ENCODE data around the gene DNMT3B. TPM values are rescaled to one million over a fixed set of nuclear protein-coding genes. Genes with fewer than 3 reads are reported as not detected.

DNMT3B gene
- total and polyA plus RNA-seq, 2 donors, result 1.3 to 2.7 TPM

- Histone ChIP-seq H3K36me3 (ENCODE audit: control insufficient read depth in 2 of 2, insufficient read depth in 2 of 2, low read length in 1 of 2) (peaks cover 38 to 70% of the 10 kb centered on the region in 2 donors), H3K27ac (ENCODE audit: low read depth in 1 of 2, low read length in 1 of 2) (no peak overlapping the region), H3K27me3 (ENCODE audit: control insufficient read depth in 2 of 2, insufficient read depth in 1 of 2, low read length in 1 of 2) (no peaks in the 10 kb centered on the region)
Measured at GRCh38 chr20:32829311-32830005, 67.3 kb downstream of the DNMT3B start.

GRCh38 chr20:32830437-32830836, 68.3 kb downstream of the DNMT3B start:
- no peaks in the 10 kb centered on the region for H3K9me3 ChIP-seq (ENCODE audit: control insufficient read depth in 2 of 2, insufficient read depth in 1 of 2, low read length in 1 of 2)
- H3K36me3 ChIP-seq (ENCODE audit: control insufficient read depth in 2 of 2, insufficient read depth in 2 of 2, low read length in 1 of 2), result peaks cover 44 to 76% of the 10 kb centered on the region in 2 donors
- H3K4me3 ChIP-seq (ENCODE audit: low read length in 2 of 2), result no peak overlapping the region
- DNase-seq (ENCODE audit: low read depth in 6 of 9, low spot score in 9 of 9), result peak in 1 of 9 donors; percentile 29
- H3K27ac ChIP-seq (ENCODE audit: low read depth in 1 of 2, low read length in 1 of 2), result no peak overlapping the region
- 95% methylated on average over 3 of the region's 3 CpGs for WGBS
- H3K27me3 ChIP-seq (ENCODE audit: control insufficient read depth in 2 of 2, insufficient read depth in 1 of 2, low read length in 1 of 2), result no peaks in the 10 kb centered on the region
- peaks cover 0 to 4% of the 10 kb centered on the region in 2 donors for H3K4me1 ChIP-seq (ENCODE audit: control insufficient read depth in 2 of 2, insufficient read depth in 2 of 2, low read length in 2 of 2)

More at GRCh38 chr20:32829311-32830005, 67.3 kb downstream of the DNMT3B start:
- peaks cover 0 to 4% of the 10 kb centered on the region in 2 donors for H3K4me1 ChIP-seq (ENCODE audit: control insufficient read depth in 2 of 2, insufficient read depth in 2 of 2, low read length in 2 of 2)
- no peak for DNase-seq (ENCODE audit: low read depth in 6 of 9, low spot score in 9 of 9)
- no peak overlapping the region for H3K4me3 ChIP-seq (ENCODE audit: low read length in 2 of 2)
- no peaks in the 10 kb centered on the region for H3K9me3 ChIP-seq (ENCODE audit: control insufficient read depth in 2 of 2, insufficient read depth in 1 of 2, low read length in 1 of 2)
- 96% methylated on average over 3 of the region's 3 CpGs for WGBS

- H3K36me3 ChIP-seq (ENCODE audit: control insufficient read depth in 2 of 2, insufficient read depth in 2 of 2, low read length in 1 of 2), result peaks cover 48 to 77% of the 10 kb centered on the region in 2 donors
Measured at GRCh38 chr20:32831982-32832381, 69.8 kb downstream of the DNMT3B start.

GRCh38 chr20:32832664-32833063, 70.5 kb downstream of the DNMT3B start:
- H3K27ac ChIP-seq (ENCODE audit: low read depth in 1 of 2, low read length in 1 of 2), result no peak overlapping the region
- no peaks in the 10 kb centered on the region for H3K9me3 ChIP-seq (ENCODE audit: control insufficient read depth in 2 of 2, insufficient read depth in 1 of 2, low read length in 1 of 2)
- peaks cover 0 to 4% of the 10 kb centered on the region in 2 donors for H3K4me1 ChIP-seq (ENCODE audit: control insufficient read depth in 2 of 2, insufficient read depth in 2 of 2, low read length in 2 of 2)
- H3K36me3 ChIP-seq (ENCODE audit: control insufficient read depth in 2 of 2, insufficient read depth in 2 of 2, low read length in 1 of 2), result peaks cover 54 to 79% of the 10 kb centered on the region in 2 donors
- WGBS, result 89% methylated on average over 11 of the region's 11 CpGs
- no peaks in the 10 kb centered on the region for H3K27me3 ChIP-seq (ENCODE audit: control insufficient read depth in 2 of 2, insufficient read depth in 1 of 2, low read length in 1 of 2)
- no peak for DNase-seq (ENCODE audit: low read depth in 6 of 9, low spot score in 9 of 9)
- no peak overlapping the region for H3K4me3 ChIP-seq (ENCODE audit: low read length in 2 of 2)

More at GRCh38 chr20:32831982-32832381, 69.8 kb downstream of the DNMT3B start:
- peaks cover 0 to 4% of the 10 kb centered on the region in 2 donors for H3K4me1 ChIP-seq (ENCODE audit: control insufficient read depth in 2 of 2, insufficient read depth in 2 of 2, low read length in 2 of 2)
- WGBS, result 97% methylated on average over 5 of the region's 5 CpGs
- DNase-seq (ENCODE audit: low read depth in 6 of 9, low spot score in 9 of 9), result no peak
- H3K27me3 ChIP-seq (ENCODE audit: control insufficient read depth in 2 of 2, insufficient read depth in 1 of 2, low read length in 1 of 2), result no peaks in the 10 kb centered on the region
- no peak overlapping the region for H3K27ac ChIP-seq (ENCODE audit: low read depth in 1 of 2, low read length in 1 of 2)
- H3K9me3 ChIP-seq (ENCODE audit: control insufficient read depth in 2 of 2, insufficient read depth in 1 of 2, low read length in 1 of 2), result no peaks in the 10 kb centered on the region
- H3K4me3 ChIP-seq (ENCODE audit: low read length in 2 of 2), result no peak overlapping the region

- H3K9me3 ChIP-seq (ENCODE audit: control insufficient read depth in 2 of 2, insufficient read depth in 1 of 2, low read length in 1 of 2), result no peaks in the 10 kb centered on the region
- H3K27ac ChIP-seq (ENCODE audit: low read depth in 1 of 2, low read length in 1 of 2), result no peak overlapping the region
- H3K36me3 ChIP-seq (ENCODE audit: control insufficient read depth in 2 of 2, insufficient read depth in 2 of 2, low read length in 1 of 2), result peaks cover 63 to 80% of the 10 kb centered on the region in 2 donors
- no peak for DNase-seq (ENCODE audit: low read depth in 6 of 9, low spot score in 9 of 9)
- no peaks in the 10 kb centered on the region for H3K27me3 ChIP-seq (ENCODE audit: control insufficient read depth in 2 of 2, insufficient read depth in 1 of 2, low read length in 1 of 2)
- H3K4me3 ChIP-seq (ENCODE audit: low read length in 2 of 2), result no peak overlapping the region
- H3K4me1 ChIP-seq (ENCODE audit: control insufficient read depth in 2 of 2, insufficient read depth in 2 of 2, low read length in 2 of 2), result peaks cover 0 to 3% of the 10 kb centered on the region in 2 donors
Measured at GRCh38 chr20:32834972-32835371, 72.8 kb downstream of the DNMT3B start.

GRCh38 chr20:32837157-32837556, 75.0 kb downstream of the DNMT3B start:
- WGBS, result 100% methylated on average over 1 of the region's 1 CpG
- DNase-seq (ENCODE audit: low read depth in 6 of 9, low spot score in 9 of 9), result no peak
- H3K4me1 ChIP-seq (ENCODE audit: control insufficient read depth in 2 of 2, insufficient read depth in 2 of 2, low read length in 2 of 2), result peaks cover 0 to 5% of the 10 kb centered on the region in 2 donors
- no peak overlapping the region for H3K27ac ChIP-seq (ENCODE audit: low read depth in 1 of 2, low read length in 1 of 2)
- no peaks in the 10 kb centered on the region for H3K9me3 ChIP-seq (ENCODE audit: control insufficient read depth in 2 of 2, insufficient read depth in 1 of 2, low read length in 1 of 2)
- no peak overlapping the region for H3K4me3 ChIP-seq (ENCODE audit: low read length in 2 of 2)
- no peaks in the 10 kb centered on the region for H3K27me3 ChIP-seq (ENCODE audit: control insufficient read depth in 2 of 2, insufficient read depth in 1 of 2, low read length in 1 of 2)
- H3K36me3 ChIP-seq (ENCODE audit: control insufficient read depth in 2 of 2, insufficient read depth in 2 of 2, low read length in 1 of 2), result peaks cover 79 to 87% of the 10 kb centered on the region in 2 donors

- peaks cover 0 to 5% of the 10 kb centered on the region in 2 donors for H3K4me1 ChIP-seq (ENCODE audit: control insufficient read depth in 2 of 2, insufficient read depth in 2 of 2, low read length in 2 of 2)
- peaks cover 87 to 89% of the 10 kb centered on the region in 2 donors for H3K36me3 ChIP-seq (ENCODE audit: control insufficient read depth in 2 of 2, insufficient read depth in 2 of 2, low read length in 1 of 2)
- no peaks in the 10 kb centered on the region for H3K9me3 ChIP-seq (ENCODE audit: control insufficient read depth in 2 of 2, insufficient read depth in 1 of 2, low read length in 1 of 2)
- WGBS, result 94% methylated on average over 17 of the region's 17 CpGs
- no peak overlapping the region for H3K4me3 ChIP-seq (ENCODE audit: low read length in 2 of 2)
- no peaks in the 10 kb centered on the region for H3K27me3 ChIP-seq (ENCODE audit: control insufficient read depth in 2 of 2, insufficient read depth in 1 of 2, low read length in 1 of 2)
- H3K27ac ChIP-seq (ENCODE audit: low read depth in 1 of 2, low read length in 1 of 2), result no peak overlapping the region
- no peak for DNase-seq (ENCODE audit: low read depth in 6 of 9, low spot score in 9 of 9)
Measured at GRCh38 chr20:32839227-32839981, 77.2 kb downstream of the DNMT3B start.

GRCh38 chr20:32839982-32840285, 77.7 kb downstream of the DNMT3B start:
- no peaks in the 10 kb centered on the region for H3K27me3 ChIP-seq (ENCODE audit: control insufficient read depth in 2 of 2, insufficient read depth in 1 of 2, low read length in 1 of 2)
- WGBS, result 96% methylated on average over 4 of the region's 4 CpGs
- H3K27ac ChIP-seq (ENCODE audit: low read depth in 1 of 2, low read length in 1 of 2), result no peak overlapping the region
- H3K4me1 ChIP-seq (ENCODE audit: control insufficient read depth in 2 of 2, insufficient read depth in 2 of 2, low read length in 2 of 2), result peaks cover 0 to 5% of the 10 kb centered on the region in 2 donors
- no peak overlapping the region for H3K4me3 ChIP-seq (ENCODE audit: low read length in 2 of 2)
- DNase-seq (ENCODE audit: low read depth in 6 of 9, low spot score in 9 of 9), result no peak
- no peaks in the 10 kb centered on the region for H3K9me3 ChIP-seq (ENCODE audit: control insufficient read depth in 2 of 2, insufficient read depth in 1 of 2, low read length in 1 of 2)
- peaks cover 91 to 92% of the 10 kb centered on the region in 2 donors for H3K36me3 ChIP-seq (ENCODE audit: control insufficient read depth in 2 of 2, insufficient read depth in 2 of 2, low read length in 1 of 2)

GRCh38 chr20:32841174-32841573, 79.0 kb downstream of the DNMT3B start:
- no peaks in the 10 kb centered on the region for H3K27me3 ChIP-seq (ENCODE audit: control insufficient read depth in 2 of 2, insufficient read depth in 1 of 2, low read length in 1 of 2)
- H3K9me3 ChIP-seq (ENCODE audit: control insufficient read depth in 2 of 2, insufficient read depth in 1 of 2, low read length in 1 of 2), result no peaks in the 10 kb centered on the region
- no peak overlapping the region for H3K4me3 ChIP-seq (ENCODE audit: low read length in 2 of 2)
- H3K4me1 ChIP-seq (ENCODE audit: control insufficient read depth in 2 of 2, insufficient read depth in 2 of 2, low read length in 2 of 2), result peaks cover 0 to 5% of the 10 kb centered on the region in 2 donors
- peak in 1 of 9 donors; percentile 46 for DNase-seq (ENCODE audit: low read depth in 6 of 9, low spot score in 9 of 9)
- H3K36me3 ChIP-seq (ENCODE audit: control insufficient read depth in 2 of 2, insufficient read depth in 2 of 2, low read length in 1 of 2), result peaks cover 89 to 93% of the 10 kb centered on the region in 2 donors
- WGBS, result 57% methylated on average over 9 of the region's 9 CpGs
- peak overlapping the region in 1 of 2 donors; percentile 31 for H3K27ac ChIP-seq (ENCODE audit: low read depth in 1 of 2, low read length in 1 of 2)

Data from thymus (tissue), 11 donors.